ENCODE measurements around the gene CCDC34. TPM values are rescaled to one million over a fixed set of nuclear protein-coding genes. Genes with fewer than 3 reads are reported as not detected.

CCDC34 gene
- total and polyA plus RNA-seq, 2 of the 4 experiments (the other 2 are of a cell fraction): 2.5 to 4.5 TPM

GRCh38 chr11:27294654-27295053, 68.4 kb downstream of the CCDC34 start:
- H3K4me3 ChIP-seq (ENCODE audit: insufficient read depth, low read depth, low read length): no peak overlapping the region
- intact Hi-C loops (cut with micrococcal nuclease) (loop anchor here (5.0 kb wide), 1 partner anchor 178 kb away; the partner anchor contains the start of gene LGR4), dilution Hi-C loops (cut with HindIII; ENCODE audit: low sequenced_read_pairs, unreplicated experiment) (no loop called here), in situ Hi-C loops (cut with MboI; ENCODE audit: low sequenced_read_pairs) (loop anchor here (5.0 kb wide), 1 partner anchor 107 kb away; no protein-coding TSS in a partner anchor)
- ChIA-PET POLR2A (ENCODE audit: unreplicated experiment) (no interaction called here), CTCF (no interaction called here)
- no peak overlapping the region for H4K8ac ChIP-seq (ENCODE audit: low read depth in 2 of 2, low read length in 2 of 2)
- H4K20me1 ChIP-seq (ENCODE audit: insufficient read depth, low read length): no peaks in the 10 kb centered on the region
- DNase-seq (no peak), ATAC-seq (ENCODE audit: low read depth) (no peak)
- no peak overlapping the region for H3K9ac ChIP-seq (ENCODE audit: low read depth, low read length)
- no peak overlapping the region for H3K14ac ChIP-seq (replicated peaks; ENCODE audit: low read depth, low read length)
- peaks cover 3% of the 10 kb centered on the region for H3K27me3 ChIP-seq (ENCODE audit: control insufficient read depth, insufficient read depth, low read length)
- no CpG with 5 or more reads among the region's 4 CpGs for WGBS, 2 experiments (ENCODE audit: extremely low coverage in 2 of 2, insufficient read length in 1 of 2)
- no peak overlapping the region for H4K91ac ChIP-seq (ENCODE audit: insufficient read depth, low read depth, low read length)
- no peak overlapping the region for H3K27ac ChIP-seq (ENCODE audit: insufficient read depth, low read length)
- no peak overlapping the region for H2AK5ac ChIP-seq (ENCODE audit: low read depth, low read length)
- H3K18ac ChIP-seq (ENCODE audit: low read depth, low read length): no peak overlapping the region
- no peak overlapping the region for H2BK120ac ChIP-seq (ENCODE audit: low read depth, low read length)
- H3K56ac ChIP-seq (ENCODE audit: extremely low read depth, insufficient read depth, low read length): no peak overlapping the region
- no peaks in the 10 kb centered on the region for H3K36me3 ChIP-seq (ENCODE audit: control insufficient read depth, insufficient read depth, low read length)
- no peak for TF ChIP-seq RCOR1 (IDR thresholded peaks at IDR 0.05; ENCODE audit: insufficient replicate concordance, low read length)
- no peak for TF ChIP-seq SMC3 (IDR thresholded peaks at IDR 0.05; ENCODE audit: low read depth, low read length)
- TF ChIP-seq BHLHE40 (IDR thresholded peaks at IDR 0.05; ENCODE audit: low read depth, low read length): no peak
- no peak for TF ChIP-seq ELK1 (IDR thresholded peaks at IDR 0.05; ENCODE audit: borderline replicate concordance, low read depth, low read length)
- TF ChIP-seq CEBPB (IDR thresholded peaks at IDR 0.05; ENCODE audit: low read depth, low read length): no peak
- TF ChIP-seq POLR2A (IDR thresholded peaks at IDR 0.05; ENCODE audit: low read depth, low read length): no peak
- TF ChIP-seq MAZ (IDR thresholded peaks at IDR 0.05; ENCODE audit: borderline replicate concordance, low read depth, low read length): no peak
- no peak for TF ChIP-seq RFX5 (IDR thresholded peaks at IDR 0.05; ENCODE audit: low read depth, low read length)
- TF ChIP-seq RAD21 (IDR thresholded peaks at IDR 0.05; ENCODE audit: low read length): no peak
- TF ChIP-seq CTCF (conservative IDR thresholded peaks at IDR 0.05; ENCODE audit: low read depth, low read length): no peak
- TF ChIP-seq FOS (IDR thresholded peaks at IDR 0.05; ENCODE audit: low read depth, low read length): no peak
- no peak for TF ChIP-seq MXI1 (IDR thresholded peaks at IDR 0.05; ENCODE audit: borderline replicate concordance, low read depth, low read length)
- TF ChIP-seq CHD1 (IDR thresholded peaks at IDR 0.05; ENCODE audit: low read depth, low read length): no peak
- TF ChIP-seq MAFK (IDR thresholded peaks at IDR 0.05; ENCODE audit: low read depth, low read length): no peak
- TF ChIP-seq USF2 (IDR thresholded peaks at IDR 0.05; ENCODE audit: low read depth, low read length): no peak
- TF ChIP-seq NFE2L2 (IDR thresholded peaks at IDR 0.05; ENCODE audit: low read depth, low read length): no peak
- no peak overlapping the region for H4K5ac ChIP-seq (ENCODE audit: low read depth, low read length)
- H2AFZ ChIP-seq (replicated peaks; ENCODE audit: low read length, poor library complexity): no peak overlapping the region
- H2BK15ac ChIP-seq (ENCODE audit: low read depth, low read length): no peak overlapping the region
- H3K4me2 ChIP-seq (ENCODE audit: low read depth, low read length): no peak overlapping the region
- H3K4ac ChIP-seq (ENCODE audit: low read depth, low read length): no peak overlapping the region
- no peaks in the 10 kb centered on the region for H3K9me1 ChIP-seq (ENCODE audit: insufficient read depth, low read length)
- no TSS peak for BruUV-seq (replicated peaks)
- no peak overlapping the region for H2BK20ac ChIP-seq (ENCODE audit: low read depth, low read length)
- no peaks in the 10 kb centered on the region for H3K9me3 ChIP-seq (ENCODE audit: control insufficient read depth, insufficient read depth, low read length)
- H3K79me1 ChIP-seq (ENCODE audit: low read depth in 1 of 2, low read length in 2 of 2): no peaks in the 10 kb centered on the region
- H2BK5ac ChIP-seq (ENCODE audit: low read depth, low read length, poor library complexity, severe bottlenecking): no peak overlapping the region
- H3K23ac ChIP-seq (ENCODE audit: low read depth, low read length): no peak overlapping the region
- peaks cover 4% of the 10 kb centered on the region; the same call in 1 of the 2 replicates for H3K4me1 ChIP-seq (ENCODE audit: control insufficient read depth, insufficient read depth, low read length)
- H2AK9ac ChIP-seq (replicated peaks; ENCODE audit: low read depth, low read length, poor library complexity): no peak overlapping the region

All from IMR-90 (cell line).